G401 (cell line): ENCODE measurements around the gene VPS35L. TPM values are rescaled to one million over a fixed set of nuclear protein-coding genes. Genes with fewer than 3 reads are reported as not detected.

Source experiments
- DNase-seq: peaks from one replicate; pipeline ENCODE4 v3.0.0-alpha.2; 2015; ENCODE audit warnings: low spot score
- in situ Hi-C: cut with HindIII; loops from 2 replicates; pipeline ENCODE4 v1.10.0; 2016; ENCODE audit warnings: low sequenced_read_pairs, mixed read lengths
- total RNA-seq: library from RNA; depleted of rRNA; stranded (reverse); fragments of >200 nt; shearing (Covaris generic); gene quantifications from 2 replicates; pipeline ENCODE4 v1.2.3, GENCODE V29; 2014; rRNA removed

VPS35L gene
- 18.7 and 23.9 TPM in 2 replicates for total RNA-seq

GRCh38 chr16:19555186-19555937 lies at the start of gene VPS35L:
TSS of gene VPS35L (plus strand) at chr16:19555703. CDS start at chr16:19555730, 27 bp downstream.
- DNase-seq, result peak; percentile 98
- in situ Hi-C loops, result no loop called here

- in situ Hi-C loops, result no loop called here
- DNase-seq, result no peak
These were observed 48.5 kb upstream of the VPS35L start for GRCh38 chr16:19506965-19507364.

- in situ Hi-C loops, result no loop called here
- DNase-seq, result no peak
These were observed 47.6 kb upstream of the VPS35L start for GRCh38 chr16:19507867-19508266.

- in situ Hi-C loops, result no loop called here
- no peak for DNase-seq
These were observed 43.2 kb upstream of the VPS35L start for GRCh38 chr16:19512297-19512696.

GRCh38 chr16:19513377-19514053 lies 42.0 kb upstream of the VPS35L start:
- in situ Hi-C loops, result no loop called here
- DNase-seq, result no peak

- no peak for DNase-seq
These were observed 39.7 kb upstream of the VPS35L start for GRCh38 chr16:19515757-19516156.

GRCh38 chr16:19517424-19518089 lies 37.9 kb upstream of the VPS35L start:
- peak; percentile 36 for DNase-seq
- in situ Hi-C loops, result no loop called here

More at GRCh38 chr16:19515757-19516156, 39.7 kb upstream of the VPS35L start:
- in situ Hi-C loops, result no loop called here

- in situ Hi-C loops, result no loop called here
- DNase-seq, result no peak
These were observed 37.1 kb upstream of the VPS35L start for GRCh38 chr16:19518388-19518787.

GRCh38 chr16:19520861-19521331 lies 34.6 kb upstream of the VPS35L start:
- DNase-seq, result peak; percentile 19
- in situ Hi-C loops, result no loop called here

- peak; percentile 97 for DNase-seq
- in situ Hi-C loops, result no loop called here
These were observed 33.8 kb upstream of the VPS35L start, which contains the start of gene GDE1 for GRCh38 chr16:19521471-19522396. TSS of gene GDE1 (minus strand) at chr16:19522098. CDS start at chr16:19521964, 134 bp downstream.

GRCh38 chr16:19522397-19522732 lies 33.1 kb upstream of the VPS35L start:
- in situ Hi-C loops, result no loop called here

GRCh38 chr16:19522760-19523159 lies 32.7 kb upstream of the VPS35L start:
- in situ Hi-C loops, result no loop called here
- DNase-seq, result no peak

More at GRCh38 chr16:19522397-19522732, 33.1 kb upstream of the VPS35L start:
- no peak for DNase-seq

- in situ Hi-C loops, result no loop called here
- no peak for DNase-seq
These were observed 32.3 kb upstream of the VPS35L start for GRCh38 chr16:19523184-19523558.

- in situ Hi-C loops, result no loop called here
- peak; percentile 99 for DNase-seq
These were observed 31.7 kb upstream of the VPS35L start, which contains the start of gene CCP110 for GRCh38 chr16:19523559-19524355. TSS of gene CCP110 (plus strand) at chr16:19523942. CDS start at chr16:19527882, 3,940 bp downstream.

- DNase-seq, result no peak
- in situ Hi-C loops, result no loop called here
These were observed 31.2 kb upstream of the VPS35L start for GRCh38 chr16:19524356-19524615.

GRCh38 chr16:19524616-19525384 lies 30.7 kb upstream of the VPS35L start:
- peak; percentile 45 for DNase-seq
- in situ Hi-C loops, result no loop called here

- in situ Hi-C loops, result no loop called here
- no peak for DNase-seq
These were observed 30.1 kb upstream of the VPS35L start for GRCh38 chr16:19525385-19525723.

- in situ Hi-C loops, result no loop called here
- DNase-seq, result no peak
These were observed 28.3 kb upstream of the VPS35L start for GRCh38 chr16:19527161-19527560.
